Panc1 (cell line): ENCODE measurements around the gene ADAD2. TPM values are rescaled to one million over a fixed set of nuclear protein-coding genes. Genes with fewer than 3 reads are reported as not detected.

Experiments used
- ATAC-seq: fragments of 200-7000 bp; cut with Tn5 transposase; 2 replicates; pipeline ENCODE4 v1.9.1; 2020; ENCODE audit warnings: mild to moderate bottlenecking, moderate library complexity
- BruUV-seq: library from RNA; stranded (reverse); fragments of 400-500 nt; replicated peaks from 2 replicates; lab custom pipeline; 2021; lab: Mats Ljungman, UMichigan
- CTCF ChIA-PET: fragments of 300-600 bp; sonication (Branson Sonifier 250); formaldehyde crosslinking; loops from one replicate; lab custom pipeline; 2022; ENCODE audit warnings: antibody characterized with exemption; lab: Charles Lee
- POLR2A ChIA-PET: fragments of 300-600 bp; sonication (Branson Sonifier 250); formaldehyde crosslinking; loops from one replicate; lab custom pipeline; 2022; ENCODE audit warnings: antibody characterized with exemption; lab: Charles Lee
- DNase-seq: peaks from one replicate; pipeline ENCODE4 v3.0.0-alpha.2; 2010; ENCODE audit warnings: low read depth, low spot score
- H3K27ac ChIP-seq: 2 replicates; pipeline ENCODE4 v1.5.1; 2011; ENCODE audit warnings: mild to moderate bottlenecking, low read length, inconsistent platforms
- H3K27me3 ChIP-seq: fragments of 200-500 bp; sonication (Bioruptor generic); 2 replicates; pipeline ENCODE4 v1.6.0; 2014; ENCODE audit warnings: low read length, inconsistent platforms; ENCODE audit not compliant: control insufficient read depth, insufficient read depth
- H3K36me3 ChIP-seq: fragments of 200-500 bp; sonication (Bioruptor generic); 2 replicates; pipeline ENCODE4 v1.5.1; 2014; ENCODE audit warnings: inconsistent platforms, mild to moderate bottlenecking, low read length, moderate library complexity; ENCODE audit not compliant: control insufficient read depth, insufficient read depth
- H3K4me1 ChIP-seq: 2 replicates; pipeline ENCODE4 v1.5.1; 2011; ENCODE audit warnings: inconsistent platforms, mild to moderate bottlenecking, low read length, moderate library complexity; ENCODE audit not compliant: control insufficient read depth, insufficient read depth
- H3K4me3 ChIP-seq, 2 experiments: 2 replicates each; pipeline ENCODE4 v1.5.1; 2011 to 2012; ENCODE audit warnings: low read depth in 2 of 2, low read length in 2 of 2, mild to moderate bottlenecking in 2 of 2, inconsistent platforms in 1 of 2, moderate library complexity in 1 of 2
- H3K9me3 ChIP-seq: fragments of 200-500 bp; sonication (Bioruptor generic); 2 replicates; pipeline ENCODE4 v1.5.1; 2014; ENCODE audit warnings: low read depth, mild to moderate bottlenecking, inconsistent platforms, low read length, moderate library complexity; ENCODE audit not compliant: control insufficient read depth, insufficient read depth
- POLR2AphosphoS5 ChIP-seq: IDR thresholded peaks from 2 replicates; pipeline ENCODE4 v1.6.1; 2012; ENCODE audit warnings: mild to moderate bottlenecking, low read depth, low read length, moderate library complexity
- REST ChIP-seq, 2 experiments: IDR thresholded peaks; 2 replicates each; pipeline ENCODE4 v1.6.1; 2011 to 2012; ENCODE audit warnings: low read depth in 2 of 2, control low read depth in 1 of 2, low read length in 1 of 2, mild to moderate bottlenecking in 1 of 2, moderate library complexity in 1 of 2; ENCODE audit not compliant: insufficient read depth in 1 of 2
- SIN3A ChIP-seq: IDR thresholded peaks from 2 replicates; pipeline ENCODE4 v1.6.1; 2012; ENCODE audit warnings: low read depth, mild to moderate bottlenecking, low read length, moderate library complexity, borderline replicate concordance; ENCODE audit not compliant: insufficient read depth
- TCF7L2 ChIP-seq: IDR thresholded peaks from 2 replicates; pipeline ENCODE4 v1.6.1; 2011; ENCODE audit warnings: mild to moderate bottlenecking, low read depth, low read length, inconsistent platforms
- in situ Hi-C: cut with HindIII; loops from 2 replicates; pipeline ENCODE4 v1.10.0; 2016; ENCODE audit warnings: low sequenced_read_pairs, low pct_unique_long_range_greater_than_20kb
- intact Hi-C: fragments of 100-400 bp; cut with micrococcal nuclease; formaldehyde crosslinking; loops from one replicate; pipeline ENCODE4 v1.10.0; 2022; ENCODE audit not compliant: unreplicated experiment
- total RNA-seq: library from RNA; stranded (reverse); gene quantifications from one replicate; pipeline ENCODE4 v1.2.1, GENCODE V29; 2021; ENCODE audit not compliant: unreplicated experiment
- TF ChIP-seq, protein P1 (sequence below): fragments of 450-650 bp; IDR thresholded peaks from 2 replicates; pipeline ENCODE4 v1.5.1; 2017; ENCODE audit warnings: mild to moderate bottlenecking

Gene ADAD2
- total RNA-seq, 1 experiment from 2014 or later = not detected

DNA sequence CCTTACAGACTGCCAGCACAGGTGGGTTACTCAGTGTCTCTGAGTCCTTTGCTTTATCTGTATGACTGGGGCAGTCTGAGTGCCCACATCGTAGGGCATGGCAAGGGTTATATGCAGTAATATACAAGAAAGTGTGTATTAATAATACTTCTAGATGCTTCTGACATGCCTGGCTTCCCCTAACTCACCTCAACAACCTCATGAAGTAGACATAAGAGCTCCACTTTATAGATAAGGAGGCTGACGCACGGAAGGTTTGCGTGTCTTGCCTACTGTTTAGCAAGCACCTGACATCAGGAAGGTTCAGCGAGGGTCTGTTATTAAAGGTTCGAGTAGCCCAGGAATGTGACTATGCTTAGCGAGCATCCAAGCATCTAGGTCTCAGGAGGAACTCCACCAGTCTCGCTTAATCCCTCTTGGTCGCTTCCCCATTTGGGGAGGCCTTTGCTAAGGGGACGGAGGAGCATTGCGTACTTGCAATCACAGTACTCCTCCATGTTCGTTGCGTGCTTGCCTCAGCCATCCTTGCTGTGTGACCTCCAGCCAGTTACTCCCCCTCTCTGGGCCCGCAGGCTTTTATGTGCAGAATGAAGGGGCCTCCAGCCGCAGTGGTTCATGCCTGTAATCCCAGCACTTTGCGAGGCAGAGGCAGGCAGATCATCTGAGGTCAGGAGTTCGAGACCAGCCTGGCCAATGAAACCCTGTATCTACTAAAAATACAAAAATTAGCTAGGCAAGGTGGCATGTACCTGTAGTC, 47.2 kb downstream of the ADAD2 start:
- no peaks in the 10 kb centered on the region for H3K27me3 ChIP-seq
- H3K4me3 ChIP-seq = no peak overlapping the region
- no peak for TF ChIP-seq POLR2AphosphoS5
- TF ChIP-seq REST (IDR thresholded peaks at IDR 0.05; ENCODE audit: insufficient read depth in 1 of 2, low read depth in 2 of 2, low read length in 1 of 2) = no peak
- no peak for TF ChIP-seq SIN3A
- CTCF ChIA-PET = no interaction called here
- intact Hi-C loops (no loop called here), in situ Hi-C loops (no loop called here)
- no peak for DNase-seq
- no peak overlapping the region for H3K27ac ChIP-seq
- POLR2A ChIA-PET = no interaction called here
- no peaks in the 10 kb centered on the region for H3K9me3 ChIP-seq
- ATAC-seq = no peak
- no TSS peak for BruUV-seq
- H3K4me1 ChIP-seq = no peaks in the 10 kb centered on the region; the same call in 1 of the 2 replicates
- H3K36me3 ChIP-seq = no peaks in the 10 kb centered on the region

GRCh38 chr16:84239141-84239769, 48.3 kb downstream of the ADAD2 start:
- intact Hi-C loops = no loop called here
- no peak for TF ChIP-seq TCF7L2
- no peak for TF ChIP-seq POLR2AphosphoS5
- no peak for TF ChIP-seq SIN3A
- in situ Hi-C loops = no loop called here
- H3K27me3 ChIP-seq = no peaks in the 10 kb centered on the region
- no peak overlapping the region for H3K4me3 ChIP-seq
- CTCF ChIA-PET = no interaction called here
- DNase-seq = no peak
- no peak overlapping the region for H3K27ac ChIP-seq
- no peaks in the 10 kb centered on the region; the same call in 1 of the 2 replicates for H3K4me1 ChIP-seq
- no TSS peak for BruUV-seq
- no peak for ATAC-seq
- no peaks in the 10 kb centered on the region for H3K9me3 ChIP-seq
- POLR2A ChIA-PET = no interaction called here
- H3K36me3 ChIP-seq = no peaks in the 10 kb centered on the region

- TF ChIP-seq POLR2AphosphoS5 (no peak), REST (IDR thresholded peaks at IDR 0.05; ENCODE audit: insufficient read depth in 1 of 2, low read depth in 2 of 2, low read length in 1 of 2) (no peak), SIN3A (no peak), TCF7L2 (no peak)
- TF ChIP-seq, protein P1, sequence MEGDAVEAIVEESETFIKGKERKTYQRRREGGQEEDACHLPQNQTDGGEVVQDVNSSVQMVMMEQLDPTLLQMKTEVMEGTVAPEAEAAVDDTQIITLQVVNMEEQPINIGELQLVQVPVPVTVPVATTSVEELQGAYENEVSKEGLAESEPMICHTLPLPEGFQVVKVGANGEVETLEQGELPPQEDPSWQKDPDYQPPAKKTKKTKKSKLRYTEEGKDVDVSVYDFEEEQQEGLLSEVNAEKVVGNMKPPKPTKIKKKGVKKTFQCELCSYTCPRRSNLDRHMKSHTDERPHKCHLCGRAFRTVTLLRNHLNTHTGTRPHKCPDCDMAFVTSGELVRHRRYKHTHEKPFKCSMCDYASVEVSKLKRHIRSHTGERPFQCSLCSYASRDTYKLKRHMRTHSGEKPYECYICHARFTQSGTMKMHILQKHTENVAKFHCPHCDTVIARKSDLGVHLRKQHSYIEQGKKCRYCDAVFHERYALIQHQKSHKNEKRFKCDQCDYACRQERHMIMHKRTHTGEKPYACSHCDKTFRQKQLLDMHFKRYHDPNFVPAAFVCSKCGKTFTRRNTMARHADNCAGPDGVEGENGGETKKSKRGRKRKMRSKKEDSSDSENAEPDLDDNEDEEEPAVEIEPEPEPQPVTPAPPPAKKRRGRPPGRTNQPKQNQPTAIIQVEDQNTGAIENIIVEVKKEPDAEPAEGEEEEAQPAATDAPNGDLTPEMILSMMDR = no peak
- H3K27ac ChIP-seq = no peak within 1 kb of the TSS
- H3K4me1 ChIP-seq = no peaks in the 10 kb centered on the region
- in situ Hi-C loops = no loop called here
- H3K9me3 ChIP-seq = no peaks in the 10 kb centered on the region
- no peak for DNase-seq
- BruUV-seq = no TSS peak
- no peaks in the 10 kb centered on the region for H3K27me3 ChIP-seq
- H3K36me3 ChIP-seq = no peaks in the 10 kb centered on the region
- ATAC-seq = no peak
- H3K4me3 ChIP-seq = no peak within 1 kb of the TSS
- CTCF ChIA-PET = no interaction called here
- intact Hi-C loops = no loop called here
- POLR2A ChIA-PET = no interaction called here
Measured at GRCh38 chr16:84239909-84240308, 49.0 kb downstream of the ADAD2 start, which contains the start of gene KCNG4. Gene KCNG4, minus strand, starts transcription at chr16:84240012. Its CDS starts 2,527 bp downstream, at chr16:84237485.
